K562 (cell line): ENCODE results near the gene FMO3. TPM values are rescaled to one million over a fixed set of nuclear protein-coding genes. Genes with fewer than 3 reads are reported as not detected.

Source experiments
- ATAC-seq: fragments of 200-7000 bp; cut with Tn5 transposase; 3 replicates; pipeline ENCODE4 v1.9.1; 2020; ENCODE audit warnings: moderate library complexity
- BruUV-seq: library from RNA; stranded (reverse); fragments of 400-500 nt; replicated peaks from 2 replicates; lab custom pipeline; 2021; lab: Mats Ljungman, UMichigan
- CTCF ChIA-PET: fragments of 300-600 bp; formaldehyde crosslinking; extraction: SDS; loops from one replicate; lab custom pipeline; 2021; ENCODE audit warnings: low intra/inter-chr PET ratio; lab: Yijun Ruan, JAX
- POLR2A ChIA-PET: fragments of 300-600, 350-650 bp; sonication (Branson Sonifier 250); formaldehyde crosslinking; extraction: SDS; loops from one replicate; lab custom pipeline; 2021; ENCODE audit warnings: antibody characterized with exemption, inconsistent platforms; lab: Yijun Ruan, JAX
- DNase-seq, 4 experiments: peaks; one replicate each; pipeline versions ENCODE4 v3.0.0 to v3.0.0-alpha.2; 2011 to 2018; ENCODE audit warnings: low spot score in 3 of 4, mixed read lengths in 3 of 4; ENCODE audit errors: extremely low read depth in 1 of 4
- FAIRE-seq: peaks from 2 replicates; lab custom pipeline; 2011; peaks lifted over from hg19 to GRCh38; lab: Jason Lieb, UNC
- H2AFZ ChIP-seq: 2 replicates; pipeline ENCODE4 v1.6.0; 2011; ENCODE audit warnings: low read depth, low read length, control low read depth, inconsistent platforms
- H3K27ac ChIP-seq: fragments of 200-600 bp; 3 replicates; pipeline ENCODE4 v1.8.0; 2011; ENCODE audit warnings: low read depth, mild to moderate bottlenecking, control low read depth, inconsistent platforms, low read length, moderate library complexity, mixed read lengths; ENCODE audit errors: extremely low read depth
- H3K27me3 ChIP-seq, 2 experiments: fragments of 300-600 bp in 1 of 2; 2 replicates in 1 of 2; 3 replicates in 1 of 2; pipeline versions ENCODE4 v1.6.0 to v1.8.0; 2011; ENCODE audit warnings: inconsistent platforms in 2 of 2, low read length in 2 of 2, mild to moderate bottlenecking in 1 of 2, mixed read lengths in 1 of 2, moderate library complexity in 1 of 2; ENCODE audit not compliant: control insufficient read depth in 2 of 2, insufficient read depth in 2 of 2
- H3K36me3 ChIP-seq: fragments of 300-600 bp; 3 replicates; pipeline ENCODE4 v1.8.0; 2011; ENCODE audit warnings: mild to moderate bottlenecking, low read length, inconsistent platforms; ENCODE audit not compliant: control insufficient read depth, insufficient read depth
- H3K4me1 ChIP-seq, 2 experiments: fragments of 200-600 bp in 1 of 2; replicated peaks in 1 of 2; 2 replicates in 1 of 2; 3 replicates in 1 of 2; pipeline versions ENCODE4 v1.5.1 to v1.8.0; 2011; ENCODE audit warnings: inconsistent platforms in 2 of 2, low read length in 2 of 2, mild to moderate bottlenecking in 1 of 2, mixed read lengths in 1 of 2, moderate library complexity in 1 of 2; ENCODE audit not compliant: control insufficient read depth in 2 of 2, insufficient read depth in 2 of 2
- H3K4me2 ChIP-seq: 2 replicates; pipeline ENCODE4 v1.6.1; 2011; ENCODE audit warnings: low read length, control low read depth, inconsistent platforms, mixed read lengths; ENCODE audit not compliant: insufficient read depth
- H3K4me3 ChIP-seq: fragments of 200-600 bp; sonication (generic), shearing (Covaris generic); 2 replicates; pipeline ENCODE4 v1.5.1; 2016; ENCODE audit warnings: control low read depth, inconsistent platforms
- H3K79me2 ChIP-seq: fragments of 200-600 bp; 3 replicates; pipeline ENCODE4 v1.8.0; 2011; ENCODE audit warnings: low read length, inconsistent platforms; ENCODE audit not compliant: control insufficient read depth, insufficient read depth
- H3K9ac ChIP-seq, 2 experiments: 2 replicates each; pipeline versions ENCODE4 v1.6.0 to v1.6.1; 2011; ENCODE audit warnings: low read depth in 2 of 2, low read length in 2 of 2, control low read depth in 1 of 2, inconsistent platforms in 1 of 2, mild to moderate bottlenecking in 1 of 2, mixed read lengths in 1 of 2; ENCODE audit not compliant: insufficient read depth in 1 of 2
- H3K9me1 ChIP-seq: one replicate; pipeline ENCODE4 v1.6.0; 2011; ENCODE audit warnings: inconsistent platforms, mild to moderate bottlenecking, low read length, moderate library complexity; ENCODE audit not compliant: control insufficient read depth, insufficient read depth
- H3K9me3 ChIP-seq: replicated peaks from 2 replicates; pipeline ENCODE4 v1.5.1; 2011; ENCODE audit warnings: low read depth, low read length, inconsistent platforms; ENCODE audit not compliant: control insufficient read depth, insufficient read depth
- H4K20me1 ChIP-seq: replicated peaks from 2 replicates; pipeline ENCODE4 v1.6.1; 2011; ENCODE audit warnings: low read length, inconsistent platforms, mixed read lengths; ENCODE audit not compliant: control insufficient read depth, insufficient read depth
- CLOCK ChIP-seq: fragments of 250-450 bp; sonication (Bioruptor Pico); IDR thresholded peaks from 2 replicates; pipeline ENCODE4 v1.4.0; 2020; ENCODE audit warnings: mild to moderate bottlenecking, moderate library complexity, borderline replicate concordance
- KDM1A ChIP-seq, 2 experiments: fragments of 450-650 bp; IDR thresholded peaks; 2 replicates each; pipeline ENCODE4 v1.6.1; 2016; ENCODE audit warnings: mild to moderate bottlenecking in 2 of 2
- MED1 ChIP-seq: sonication (generic); formaldehyde crosslinking; IDR thresholded peaks from 2 replicates; pipeline ENCODE4 v1.8.1; 2023; ENCODE audit warnings: missing genetic modification reagents, borderline replicate concordance
- POLR2B ChIP-seq: fragments of 450-650 bp; IDR thresholded peaks from 2 replicates; pipeline ENCODE4 v1.6.1; 2018; ENCODE audit warnings: low read depth; ENCODE audit not compliant: partially characterized antibody
- PRMT5 ChIP-seq: sonication (generic); formaldehyde crosslinking; IDR thresholded peaks from 2 replicates; pipeline ENCODE4 v1.5.0; 2020; ENCODE audit warnings: missing genetic modification reagents
- ZC3H4 ChIP-seq: sonication (generic); formaldehyde crosslinking; IDR thresholded peaks from 2 replicates; pipeline ENCODE4 v1.9.0; 2021; ENCODE audit warnings: missing genetic modification reagents, borderline replicate concordance
- ZNF449 ChIP-seq: fragments of 250-450 bp; sonication (Bioruptor Pico); IDR thresholded peaks from 2 replicates; pipeline ENCODE4 v1.8.0; 2022; ENCODE audit warnings: moderate library complexity, mild to moderate bottlenecking, inconsistent platforms
- WGBS: fragments of 100-300 bp; shearing (Covaris generic); methylation state at CpG from one replicate; pipeline ENCODE4 v1.1.6; 2016; ENCODE audit warnings: low coverage, mixed read lengths; ENCODE audit not compliant: insufficient coverage; ENCODE audit errors: missing lambda C conversion rate; 5-methylcytosine and 5-hydroxymethylcytosine counted together
- in situ Hi-C: fragments of 300-500 bp; cut with MboI; formaldehyde crosslinking; loops from 4 replicates; pipeline ENCODE4 v1.15.0; 2018; ENCODE audit warnings: inconsistent platforms, mixed read lengths
- intact Hi-C: fragments of 100-400 bp; cut with micrococcal nuclease; formaldehyde crosslinking; loops from 2 replicates; pipeline ENCODE4 v1.14.2; 2022
- polyA plus RNA-seq, 8 experiments: library from polyadenylated mRNA; depleted of rRNA in 4 of 8; stranded (reverse) in 5 of 8; unstranded in 3 of 8; fragments of >200 nt; fragmentation: Nextera tagmentation in 2 of 8; fragmentation: Illumina TruSeq in 1 of 8; extraction: Ambion mirVana in 2 of 8; extraction: Trizol in 1 of 8; gene quantifications; 2 replicates each; pipeline versions ENCODE4 v1.2.1 to v1.2.3, GENCODE V29; 2011 to 2014; ENCODE audit warnings: inconsistent platforms in 1 of 8, missing spikeins in 1 of 8
- total RNA-seq, 7 experiments: library from RNA; depleted of rRNA in 6 of 7; stranded (reverse); fragments of >200 nt in 6 of 7; fragmentation: Illumina TruSeq in 2 of 7; extraction: Trizol in 2 of 7; gene quantifications; 2 replicates each; pipeline versions ENCODE4 v1.2.1 to v1.2.3, GENCODE V29; 2011 to 2021; ENCODE audit warnings: low replicate concordance in 1 of 7

The FMO3 gene
- total and polyA plus RNA-seq, 9 of the 15 experiments (the other 6 are each of a cell fraction or from before 2014, with no cell fraction given) = not detected

- no peaks in the 10 kb centered on the region for H4K20me1 ChIP-seq
- in situ Hi-C loops (no loop called here), intact Hi-C loops (no loop called here)
- POLR2A ChIA-PET = no interaction called here
- CTCF ChIA-PET = no interaction called here
- DNase-seq (no peak), ATAC-seq (no peak), FAIRE-seq (no peak)
- H3K9me3 ChIP-seq = no peaks in the 10 kb centered on the region
- H3K27me3 ChIP-seq = no peaks in the 10 kb centered on the region
- no peaks in the 10 kb centered on the region for H3K9me1 ChIP-seq
- no peaks in the 10 kb centered on the region for H3K36me3 ChIP-seq
- H3K4me1 ChIP-seq = no peaks in the 10 kb centered on the region
- no peak overlapping the region for H3K9ac ChIP-seq
- no peak overlapping the region for H3K27ac ChIP-seq
- H3K79me2 ChIP-seq = no peaks in the 10 kb centered on the region
- no TSS peak for BruUV-seq
- H3K4me2 ChIP-seq = no peak overlapping the region
- TF ChIP-seq ZNF449 (CRISPR knock-in tag) (no peak), CLOCK (CRISPR knock-in tag) (no peak), MED1 (CRISPR knock-in tag) (no peak), KDM1A (IDR thresholded peaks at IDR 0.05) (no peak), PRMT5 (no peak), ZC3H4 (CRISPR knock-in tag) (no peak), POLR2B (no peak)
- no peak overlapping the region for H2AFZ ChIP-seq
- H3K4me3 ChIP-seq = no peak overlapping the region
- WGBS = 3% methylated on average over 3 of the region's 3 CpGs
Measured at GRCh38 chr1:171112119-171112518, 21.4 kb downstream of the FMO3 start.
